ENCODE data around the gene INPP5A.
A peak's percentile ranks its signal among the peaks of the same experiment; 100 is the strongest.
"Not testable (repeated sequence)": the region's sequence is repeated elsewhere in the genome, so short reads cannot be mapped to it uniquely, and the experiment has no call there.

The INPP5A gene

GRCh38 chr10:132571650-132572544 lies 34.3 kb downstream of the INPP5A start:
- TF ChIP-seq POLR2AphosphoS5 (IDR thresholded peaks at IDR 0.05; ENCODE audit: low read depth) (peak; percentile 89), SPI1 (IDR thresholded peaks at IDR 0.05; ENCODE audit: borderline replicate concordance, low read depth) (no peak)
- Histone ChIP-seq H3K4me3 (replicated peaks; ENCODE audit: insufficient read depth, low read length) (no peak overlapping the region), H3K27me3 (ENCODE audit: insufficient read depth, poor library complexity, severe bottlenecking) (no peaks in the 10 kb centered on the region), H3K27ac (replicated peaks) (peak overlapping the region; percentile 23)
- peak; percentile 83 to 87 for DNase-seq (ENCODE audit: low read depth in 1 of 2, low spot score in 1 of 2)

- TF ChIP-seq SPI1 (IDR thresholded peaks at IDR 0.05; ENCODE audit: borderline replicate concordance, low read depth) = no peak
- TF ChIP-seq POLR2AphosphoS5 (IDR thresholded peaks at IDR 0.05; ENCODE audit: low read depth) = no peak
- no peak for TF ChIP-seq REST (IDR thresholded peaks at IDR 0.05; ENCODE audit: insufficient replicate concordance, low read depth)
- TF ChIP-seq CTCF (IDR thresholded peaks at IDR 0.05; ENCODE audit: insufficient read depth, low read length) = no peak
- TF ChIP-seq GABPA (IDR thresholded peaks at IDR 0.05; ENCODE audit: low read depth) = no peak
- Histone ChIP-seq H3K4me3 (replicated peaks; ENCODE audit: insufficient read depth, low read length) (no peak overlapping the region), H3K27ac (replicated peaks) (0 out of 2 replicates have a peak overlapping the region, but pooled peaks have one; percentile 28), H3K27me3 (ENCODE audit: insufficient read depth, poor library complexity, severe bottlenecking) (no peaks in the 10 kb centered on the region)
- DNase-seq (ENCODE audit: low read depth in 1 of 2, low spot score in 1 of 2) = peak in 1 of 2 experiments; percentile 45
Measured at GRCh38 chr10:132572545-132572937, 35.0 kb downstream of the INPP5A start.

- not testable (repeated sequence) for H3K27ac ChIP-seq (replicated peaks); DNase-seq (ENCODE audit: low read depth in 1 of 2, low spot score in 1 of 2); H3K27me3 ChIP-seq (ENCODE audit: insufficient read depth, poor library complexity, severe bottlenecking); H3K4me3 ChIP-seq (replicated peaks; ENCODE audit: insufficient read depth, low read length)
Measured at GRCh38 chr10:132572946-132573345, 35.4 kb downstream of the INPP5A start.

- Histone ChIP-seq H3K27me3 (ENCODE audit: insufficient read depth, poor library complexity, severe bottlenecking) (no peaks in the 10 kb centered on the region), H3K27ac (replicated peaks) (peak overlapping the region; percentile 59; the same call in 1 of the 2 replicates), H3K4me3 (replicated peaks; ENCODE audit: insufficient read depth, low read length) (no peak overlapping the region)
- TF ChIP-seq POLR2AphosphoS5 (IDR thresholded peaks at IDR 0.05; ENCODE audit: low read depth) (no peak), GABPA (IDR thresholded peaks at IDR 0.05; ENCODE audit: low read depth) (no peak), CTCF (IDR thresholded peaks at IDR 0.05; ENCODE audit: insufficient read depth, low read length) (no peak), SPI1 (IDR thresholded peaks at IDR 0.05; ENCODE audit: borderline replicate concordance, low read depth) (no peak), REST (IDR thresholded peaks at IDR 0.05; ENCODE audit: insufficient replicate concordance, low read depth) (no peak)
- no peak for DNase-seq (ENCODE audit: low read depth in 1 of 2, low spot score in 1 of 2)
Measured at GRCh38 chr10:132574288-132574687, 36.7 kb downstream of the INPP5A start.
